ENCODE data around the gene DIAPH2.

- TF ChIP-seq CTCF (conservative IDR thresholded peaks at IDR 0.05; ENCODE audit: low read length): no peak
- no peak for TF ChIP-seq EZH2phosphoT487 (IDR thresholded peaks at IDR 0.05; ENCODE audit: borderline replicate concordance)
Measured at GRCh38 chrX:97461763-97462162, 777.1 kb downstream of the DIAPH2 start.
